GM11168 (cell line): ENCODE results near the gene FAXC.

Experiments
- in situ Hi-C: fragments of 300-500 bp; cut with MboI; formaldehyde crosslinking; loops from one replicate; pipeline ENCODE4 v1.12.0; 2022; ENCODE audit warnings: low sequenced_read_pairs; ENCODE audit not compliant: unreplicated experiment

FAXC gene

DNA sequence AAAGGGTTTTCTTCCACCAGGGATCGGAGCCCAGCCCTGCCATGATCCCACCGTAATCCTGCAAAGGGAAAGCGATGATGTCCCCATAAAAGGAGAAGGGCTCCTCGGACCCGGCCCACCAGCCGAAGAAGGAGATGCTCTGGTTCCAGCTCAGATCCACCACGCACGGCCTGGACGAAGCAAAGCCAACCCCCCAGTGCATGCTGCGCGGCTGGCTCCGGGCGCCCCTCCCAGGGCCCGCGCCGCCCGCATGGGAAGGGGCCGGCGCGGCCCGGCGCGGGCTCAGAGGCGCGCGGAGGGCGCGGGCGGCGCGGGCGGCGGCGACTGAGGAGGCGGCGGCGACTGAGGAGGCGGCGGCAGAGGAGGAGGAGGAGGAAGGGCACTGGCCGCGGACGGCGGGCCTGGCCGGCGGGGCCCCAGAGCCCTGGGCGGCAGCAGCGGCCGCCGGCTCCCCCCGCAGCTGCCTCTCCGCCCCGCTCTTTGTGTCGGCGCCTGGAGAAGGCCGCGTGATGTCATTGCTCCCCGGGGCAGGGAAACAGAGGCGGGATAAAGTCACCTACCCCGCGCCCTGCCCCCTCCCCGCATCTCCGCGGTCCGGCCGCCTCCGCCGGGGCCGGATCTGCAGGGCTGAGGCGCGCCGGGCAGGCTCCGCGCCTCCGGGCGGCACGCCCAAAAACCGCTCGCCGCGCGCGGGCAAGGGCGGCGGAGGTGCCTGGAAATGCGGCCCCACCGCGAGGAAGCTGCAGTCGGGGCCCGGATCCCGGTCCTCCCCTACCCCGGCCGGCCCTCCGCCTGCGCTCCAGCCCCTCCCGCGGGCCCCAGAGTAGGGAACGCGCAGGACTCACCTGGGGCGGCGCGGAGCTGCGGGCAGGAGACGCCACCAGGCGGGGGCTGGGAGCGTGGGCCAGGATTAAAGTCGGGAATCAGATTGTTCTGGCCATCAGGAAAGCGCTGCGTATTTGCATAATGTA lies at the start of gene FAXC:
TSS of gene FAXC (minus strand) at position 504 of the 971 bp plus-strand sequence. CDS start at position 202, 302 bp downstream.
- in situ Hi-C loops, result no loop called here

DNA sequence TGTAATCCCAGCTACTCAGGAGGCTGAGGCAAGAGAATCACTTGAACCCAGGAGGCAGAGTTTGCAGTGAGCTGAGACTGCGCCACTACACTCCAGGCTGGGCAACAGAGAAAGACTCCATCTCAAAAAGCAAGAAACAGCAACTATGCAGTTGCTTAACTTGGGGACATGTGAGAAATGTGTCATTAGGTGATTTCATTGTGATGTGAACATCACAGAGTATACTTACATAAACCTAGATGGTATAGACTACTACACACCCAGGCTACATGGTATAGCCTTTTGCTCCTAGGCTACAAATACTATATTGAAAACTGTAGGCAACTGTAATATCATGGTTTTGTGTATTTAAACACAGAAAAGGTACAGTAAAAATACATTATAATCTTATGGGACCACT lies 47.8 kb upstream of the FAXC start:
- in situ Hi-C loops, result no loop called here

DNA sequence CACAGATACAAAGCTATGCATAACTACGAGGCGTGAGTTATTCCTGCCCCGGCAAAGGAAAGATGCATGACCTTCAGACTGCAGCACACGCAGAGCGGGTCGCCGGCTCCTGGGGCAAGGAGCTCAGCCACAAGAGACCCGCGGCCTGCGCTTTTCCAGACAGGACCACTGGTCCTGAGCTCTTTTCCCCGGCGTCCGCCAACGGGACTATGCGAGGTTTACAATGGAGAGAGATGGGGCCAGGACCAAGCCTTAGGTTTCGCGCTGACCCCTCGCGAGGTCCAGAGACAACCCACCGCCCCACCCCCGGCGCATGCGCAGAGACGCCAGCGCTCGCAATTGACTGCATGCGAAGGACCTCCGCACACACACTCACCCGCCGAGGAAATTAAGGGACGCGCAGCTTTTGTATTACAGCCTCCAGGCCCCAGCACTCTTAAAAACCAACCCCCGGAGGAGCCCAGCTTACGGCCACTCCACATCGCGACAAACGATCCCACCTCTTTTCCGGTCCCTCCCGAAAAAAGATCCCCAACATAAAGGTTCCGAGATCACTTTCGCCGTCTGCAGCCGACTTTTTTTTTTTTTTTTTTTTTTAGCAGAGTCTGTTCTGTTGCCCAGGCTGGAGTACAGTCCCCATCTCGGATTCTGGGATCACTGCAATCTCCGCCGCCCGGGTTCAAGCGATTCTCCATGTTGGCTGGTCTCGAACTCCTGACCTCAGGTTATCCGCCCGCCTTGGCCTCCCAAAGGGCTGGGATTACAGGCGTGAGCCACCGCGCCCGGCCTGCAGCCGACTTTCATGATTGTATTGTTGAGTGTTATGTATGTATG lies 44.4 kb upstream of the FAXC start, which contains the start of gene COQ3:
TSS of gene COQ3 (minus strand) at position 498 of the 834 bp plus-strand sequence. CDS start at position 482, 16 bp downstream.
- in situ Hi-C loops, result no loop called here

DNA sequence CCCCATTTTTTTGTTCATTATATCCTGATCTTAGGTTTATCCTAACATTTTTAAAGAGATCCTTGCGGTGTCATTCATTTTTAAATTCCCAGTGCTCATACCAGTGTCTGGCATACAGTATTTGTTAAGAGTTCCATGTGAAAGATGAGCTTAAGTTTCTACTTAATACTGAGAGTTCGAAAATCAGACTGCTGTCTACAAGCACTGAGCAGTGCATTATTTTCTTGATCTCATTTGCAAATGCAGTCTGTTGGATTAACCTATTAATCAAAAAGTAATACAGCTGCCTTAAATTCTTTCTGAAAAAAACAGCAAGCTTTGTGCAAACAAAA lies 43.9 kb upstream of the FAXC start:
- in situ Hi-C loops, result no loop called here

DNA sequence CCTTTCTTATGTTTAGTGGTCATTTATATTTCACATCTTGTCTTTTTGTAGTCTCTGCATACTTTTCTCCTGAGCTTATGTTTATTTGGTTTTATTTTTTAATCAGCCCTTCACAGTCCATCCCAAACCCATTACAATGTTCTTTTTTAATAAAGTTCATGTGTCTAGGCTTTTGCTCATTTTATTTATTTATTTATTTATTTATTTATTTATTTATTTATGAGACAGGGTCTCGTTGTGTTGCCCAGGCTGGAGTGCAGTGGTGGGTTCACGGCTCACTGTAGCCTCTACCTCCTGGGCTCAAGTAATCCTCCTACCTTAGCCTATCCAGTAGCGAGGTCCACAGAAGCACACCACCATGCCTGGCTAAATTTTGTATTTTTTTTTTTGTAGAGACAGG lies 41.4 kb upstream of the FAXC start:
- in situ Hi-C loops, result no loop called here

DNA sequence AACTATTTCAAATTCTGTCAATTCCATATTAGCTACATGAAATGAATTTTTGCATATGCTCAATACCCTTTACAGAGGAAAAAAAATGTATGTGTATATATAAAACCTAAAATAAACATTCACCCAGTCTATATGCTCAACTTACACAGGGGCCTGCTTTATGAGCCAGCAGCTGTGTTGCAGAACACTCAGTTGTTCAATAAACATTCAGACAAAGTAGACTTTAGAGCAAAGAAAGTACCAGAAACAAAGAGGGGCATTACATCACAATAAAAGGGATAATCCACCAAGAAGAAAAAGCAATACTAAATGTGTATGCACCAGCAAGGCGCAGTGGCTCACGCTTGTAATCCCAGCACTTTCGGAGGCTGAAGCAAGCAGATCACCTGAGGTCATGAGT lies 35.0 kb upstream of the FAXC start:
- in situ Hi-C loops, result no loop called here

DNA sequence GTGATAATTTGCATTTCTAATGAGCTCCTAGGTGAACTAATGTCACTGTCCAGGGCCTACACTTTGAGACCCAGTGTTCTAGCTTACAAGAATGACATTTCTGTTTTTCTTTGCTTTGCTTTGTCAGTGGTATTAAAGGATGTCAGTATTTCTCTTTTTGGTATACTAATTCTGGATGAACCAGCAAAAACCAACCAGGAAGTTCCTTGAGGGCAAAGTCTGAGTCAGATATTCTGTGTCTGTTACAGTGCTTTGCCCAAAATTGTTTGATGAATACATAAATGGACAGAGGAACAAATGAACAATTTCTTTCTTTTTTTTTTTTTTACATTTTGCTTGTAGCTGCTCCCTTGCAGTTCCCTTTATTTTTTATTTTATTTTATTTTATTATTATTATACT lies 29.2 kb upstream of the FAXC start:
- in situ Hi-C loops, result no loop called here

DNA sequence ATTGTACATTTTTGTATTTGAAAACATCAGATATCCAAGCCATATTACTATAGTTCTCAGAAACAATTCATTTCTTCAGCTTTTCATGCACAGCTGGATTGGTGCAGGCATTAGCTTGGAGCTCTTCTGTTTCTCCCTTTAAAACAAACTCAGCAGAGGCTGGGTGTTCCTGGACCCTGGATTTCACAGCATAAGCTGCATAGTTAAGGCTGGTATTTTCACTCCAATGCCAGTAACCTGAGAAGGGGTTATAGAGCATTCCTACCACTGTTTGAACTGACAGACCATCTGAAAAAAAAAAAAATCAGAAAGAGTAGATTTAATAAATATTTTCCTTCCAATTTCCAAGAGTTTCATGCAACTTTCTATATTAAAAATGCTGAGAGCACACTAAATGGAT lies 20.1 kb upstream of the FAXC start:
- in situ Hi-C loops, result no loop called here

DNA sequence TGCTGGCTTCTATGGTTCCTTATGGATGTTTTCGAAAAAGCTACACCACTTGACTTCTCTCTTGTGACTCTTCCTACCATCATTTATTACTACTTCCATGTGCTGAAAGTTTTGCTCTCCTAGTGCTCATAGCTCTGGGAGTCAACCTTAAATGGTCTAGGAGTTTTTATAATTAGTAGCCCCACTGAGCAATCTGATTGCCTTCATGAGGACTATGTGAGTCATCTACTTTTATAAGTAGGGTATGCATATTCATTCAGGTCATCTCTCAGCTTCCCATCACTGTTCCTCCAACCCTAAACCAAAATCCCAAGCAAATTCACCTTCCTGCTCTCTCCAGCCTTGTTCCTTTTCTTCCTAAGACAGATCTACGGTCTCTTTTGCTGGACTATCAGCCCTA lies 17.4 kb upstream of the FAXC start:
- in situ Hi-C loops, result no loop called here

DNA sequence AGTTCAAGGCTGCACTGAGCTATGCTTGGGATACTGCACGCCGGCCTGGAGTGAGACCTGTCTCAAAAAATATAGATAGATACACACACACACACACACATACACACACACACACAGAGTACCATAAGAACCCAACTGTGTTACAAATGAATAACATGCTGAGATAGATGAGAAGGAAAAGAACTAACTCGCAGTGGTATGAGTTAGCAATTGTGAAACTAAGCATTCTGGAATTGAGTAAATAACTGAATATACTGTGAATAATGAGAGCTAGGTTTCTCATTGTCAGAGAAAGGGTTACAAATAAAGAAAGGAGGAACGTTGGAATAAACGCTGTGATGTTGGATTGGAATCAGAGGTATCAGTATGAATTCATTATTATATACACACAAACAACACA lies 14.6 kb upstream of the FAXC start:
- in situ Hi-C loops, result no loop called here

DNA sequence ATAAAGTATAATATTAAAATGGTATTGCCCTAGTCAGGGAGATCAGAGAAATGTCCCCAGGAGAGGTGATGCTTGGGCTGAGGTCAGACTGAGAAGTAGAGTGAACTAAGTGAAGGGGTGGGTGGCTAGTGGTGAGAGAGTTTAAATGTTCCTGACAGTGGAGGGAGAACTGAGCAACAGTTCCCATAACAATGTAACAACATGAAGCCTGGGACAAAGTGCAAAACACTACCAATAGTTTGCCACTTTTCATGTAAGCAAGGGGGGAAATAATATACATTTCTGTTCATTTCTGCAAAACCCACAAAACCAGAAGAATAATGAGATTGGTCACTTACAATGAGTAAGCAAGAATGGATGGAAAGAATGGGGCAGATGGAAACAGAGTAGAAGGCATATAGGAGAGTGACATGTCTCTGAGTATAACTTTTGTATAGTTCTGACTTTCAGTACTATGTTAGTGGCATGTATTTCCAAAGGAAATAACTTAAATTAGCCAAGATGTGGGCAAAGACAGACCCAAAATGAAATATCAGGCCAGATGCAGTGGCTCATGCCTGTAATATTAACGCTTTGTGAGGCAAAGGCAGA lies 13.3 kb upstream of the FAXC start:
- in situ Hi-C loops, result no loop called here

DNA sequence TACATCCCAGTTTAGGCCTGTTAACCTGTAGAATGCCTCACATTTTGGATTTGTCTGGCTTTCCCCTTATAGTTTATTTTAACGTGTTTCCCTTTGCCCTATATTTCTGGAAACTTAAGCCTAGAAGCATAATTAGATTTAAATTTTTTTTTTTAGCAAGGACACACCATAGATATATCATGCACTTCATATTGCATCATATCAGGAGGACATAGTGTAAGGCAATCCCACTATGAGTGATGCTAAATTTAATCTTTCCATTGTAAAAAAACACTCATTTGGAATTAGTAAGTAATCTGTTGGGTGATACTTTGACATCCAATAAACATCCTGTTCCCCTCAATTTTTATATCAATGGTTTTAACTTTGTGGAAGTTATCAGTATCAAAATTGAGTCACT lies 10.3 kb upstream of the FAXC start:
- in situ Hi-C loops, result no loop called here

DNA sequence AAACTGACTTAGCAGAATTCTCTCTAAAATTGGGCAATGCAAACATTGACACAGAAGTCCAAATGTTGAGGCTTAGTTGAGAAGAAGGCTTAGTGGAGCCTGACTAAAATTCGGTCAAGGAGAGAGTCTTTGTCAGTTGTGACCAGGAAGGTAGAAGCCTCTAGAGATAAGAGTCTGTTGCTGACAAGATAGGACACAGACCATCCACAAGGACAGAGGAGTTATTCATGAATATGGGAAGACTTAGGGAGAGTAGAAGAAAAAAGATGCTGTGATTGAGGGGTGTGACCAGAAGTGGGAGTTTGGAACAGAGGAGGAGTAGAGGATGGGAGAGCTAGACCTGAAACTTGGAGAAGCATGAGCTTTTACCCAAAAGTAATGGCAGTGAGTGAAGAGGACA lies 7.2 kb upstream of the FAXC start:
- in situ Hi-C loops, result no loop called here

DNA sequence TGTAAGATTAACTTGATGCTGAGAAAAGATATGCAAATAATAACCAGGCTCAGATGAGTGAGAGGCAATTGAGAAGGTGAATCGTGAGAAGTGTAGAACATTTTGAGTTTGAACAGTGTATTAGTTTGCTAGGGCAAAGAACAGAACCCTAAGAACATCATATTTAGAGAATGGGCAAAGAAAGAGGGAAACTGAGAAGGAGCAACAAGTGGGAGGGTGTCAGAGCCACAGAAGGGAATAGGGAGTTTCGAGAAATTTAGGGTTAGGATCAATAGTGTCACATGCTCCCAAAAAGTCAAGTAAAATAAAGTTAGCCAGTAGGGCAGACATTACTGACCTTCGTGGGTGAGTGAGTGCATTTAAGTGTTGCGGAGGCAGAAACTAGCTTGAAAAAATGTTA lies 5.5 kb upstream of the FAXC start:
- in situ Hi-C loops, result no loop called here

DNA sequence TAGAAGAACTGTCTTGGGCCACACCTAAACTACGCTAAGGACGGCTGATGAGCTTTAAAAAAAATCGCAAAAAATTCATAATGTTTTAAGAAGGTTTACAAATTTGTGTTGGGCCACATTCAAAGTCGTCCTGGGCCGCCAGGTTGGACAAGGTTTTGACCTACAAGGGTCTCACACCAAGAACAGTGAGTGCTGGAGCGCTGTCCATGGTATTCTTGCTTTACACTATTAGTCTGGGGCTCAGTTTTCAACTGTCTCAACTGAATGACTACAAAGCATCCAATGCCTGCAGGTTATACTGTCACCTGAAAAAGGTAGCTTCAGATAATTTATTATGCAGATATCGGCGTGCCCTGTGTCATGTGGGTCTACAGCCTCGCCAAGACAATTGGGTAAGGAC lies 3.7 kb upstream of the FAXC start:
- in situ Hi-C loops, result no loop called here

DNA sequence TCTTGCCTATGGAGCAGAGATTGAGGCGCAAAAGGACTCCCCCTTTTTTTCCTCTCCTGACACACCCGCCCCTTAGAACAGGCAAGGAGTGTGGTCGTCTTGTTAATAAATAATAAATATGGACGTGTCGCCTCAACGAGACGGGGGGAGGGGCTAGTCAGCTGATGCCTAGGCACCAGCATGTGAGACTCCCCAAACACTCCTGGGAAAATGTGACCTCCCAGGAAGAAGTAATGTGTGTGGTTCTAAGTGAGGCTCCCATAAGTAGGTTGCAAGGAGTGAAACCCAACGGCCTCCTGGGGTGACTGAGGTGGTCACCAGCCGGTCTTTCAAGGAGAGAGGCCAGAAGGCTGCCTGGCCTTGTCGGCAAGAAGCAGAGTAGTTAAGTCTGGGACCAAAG lies 1.1 kb upstream of the FAXC start:
- in situ Hi-C loops, result no loop called here

DNA sequence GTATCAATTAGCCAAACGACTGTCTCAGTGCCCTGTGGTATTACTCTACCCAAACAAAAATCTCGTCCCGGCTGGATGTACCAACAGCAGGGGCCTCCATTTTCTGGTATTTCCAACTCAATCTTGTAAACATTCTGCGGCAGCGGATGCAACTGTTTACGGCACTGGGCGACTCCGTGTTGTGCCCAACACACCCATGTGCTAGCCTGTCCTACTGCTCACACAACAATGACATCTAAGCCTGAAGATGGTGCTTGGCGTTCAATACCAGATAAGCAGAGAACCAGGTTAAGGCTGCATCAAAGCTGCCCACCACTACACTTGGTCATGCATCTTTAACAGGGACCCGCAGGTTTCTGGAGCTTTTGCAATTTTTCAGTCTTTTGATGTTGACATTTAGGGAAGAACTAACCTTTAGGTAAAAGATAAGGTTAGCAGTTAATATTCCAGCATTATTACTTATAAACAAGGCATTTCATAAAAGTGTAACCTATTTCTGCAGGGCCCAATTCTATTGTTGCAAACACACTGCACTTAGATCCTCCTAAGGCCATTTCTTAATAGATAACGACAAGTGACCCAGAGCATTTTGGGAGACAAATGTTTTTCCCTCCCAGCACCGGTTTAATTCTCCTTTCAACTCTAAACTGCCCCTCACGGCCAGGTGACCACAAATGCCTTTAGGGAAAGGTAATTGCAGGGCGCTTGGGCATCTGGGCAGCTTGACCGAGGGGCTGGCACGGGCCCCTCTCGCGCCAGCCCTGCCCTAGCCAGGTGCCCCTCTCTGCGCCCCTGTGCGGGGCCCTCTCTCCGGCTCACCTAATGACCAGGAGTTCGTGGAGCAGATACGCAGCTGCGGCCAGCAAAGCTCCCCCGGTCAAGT lies 945 bp downstream of the FAXC start:
- in situ Hi-C loops, result no loop called here

DNA sequence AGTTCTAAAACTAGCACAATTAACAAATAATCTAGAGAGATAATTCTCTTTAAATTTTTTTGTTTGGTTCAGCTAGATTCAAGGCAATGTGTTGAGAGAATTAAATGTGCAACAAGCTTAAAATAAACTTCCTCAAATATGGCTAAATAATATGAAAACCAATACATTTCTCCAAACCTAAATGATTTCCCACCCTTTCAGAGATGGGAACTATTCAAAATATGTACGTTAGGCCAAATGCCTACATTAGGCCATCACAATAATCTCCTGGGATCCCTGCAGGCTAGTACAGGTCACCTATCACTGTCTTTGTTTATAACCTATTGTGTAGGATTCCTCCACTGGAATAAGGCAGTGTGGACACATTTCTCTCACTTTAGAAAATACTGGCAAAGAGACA lies 1.7 kb downstream of the FAXC start:
- in situ Hi-C loops, result no loop called here

DNA sequence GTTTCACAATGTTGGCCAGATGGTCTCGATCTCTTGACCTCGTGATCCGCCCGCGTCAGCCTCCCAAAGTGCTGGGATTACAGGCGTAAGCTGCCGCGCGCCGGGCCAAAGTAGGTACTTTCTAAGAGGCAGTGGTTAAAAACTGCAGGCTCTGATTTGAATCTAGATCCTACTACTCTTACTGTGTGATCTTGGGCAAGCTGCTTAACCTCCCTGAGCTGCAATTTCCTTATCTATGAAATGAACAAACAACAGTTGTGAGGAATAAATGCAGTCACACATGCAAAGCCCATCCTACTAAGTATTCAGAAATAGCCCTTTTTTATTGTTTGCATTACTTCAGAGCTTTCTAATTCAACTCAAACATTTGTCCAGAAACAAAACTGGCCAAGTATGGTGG lies 2.9 kb downstream of the FAXC start:
- in situ Hi-C loops, result no loop called here

DNA sequence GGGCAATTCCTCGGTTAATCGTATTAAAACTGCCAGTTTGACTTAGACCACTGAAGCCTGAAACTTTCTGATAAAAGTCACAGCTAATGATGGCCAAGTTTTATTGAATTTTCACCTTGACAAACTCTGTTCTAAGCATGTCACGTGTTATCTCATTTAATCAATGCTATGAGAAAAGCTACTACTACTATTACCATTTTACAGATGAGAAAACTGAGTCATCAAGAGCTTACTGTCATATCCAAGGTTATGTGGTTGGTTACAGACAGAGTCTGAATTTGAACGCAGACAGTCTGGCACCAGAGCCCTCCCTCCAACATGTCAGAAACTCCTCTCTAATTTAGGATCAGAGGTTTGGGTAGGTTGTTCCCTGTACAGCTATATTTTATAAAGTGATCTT lies 4.3 kb downstream of the FAXC start:
- in situ Hi-C loops, result no loop called here
